WERI-Rb-1 (cell line): ENCODE measurements around the gene ASCL5.
A peak's percentile ranks its signal among the peaks of the same experiment; 100 is the strongest.

Experiments
- DNase-seq: peaks from one replicate; pipeline ENCODE4 v3.0.0-alpha.2; 2020
- H3K27ac ChIP-seq: fragments of 250-450 bp; sonication (Bioruptor Pico); 2 replicates; pipeline ENCODE4 v1.5.1; 2020; ENCODE audit warnings: mild to moderate bottlenecking, moderate library complexity
- H3K27me3 ChIP-seq: fragments of 250-450 bp; sonication (Bioruptor Pico); 2 replicates; pipeline ENCODE4 v1.5.1; 2021; ENCODE audit warnings: mild to moderate bottlenecking, low read depth, moderate library complexity; ENCODE audit not compliant: insufficient read depth, severe bottlenecking
- H3K36me3 ChIP-seq: fragments of 250-450 bp; sonication (Bioruptor Pico); 2 replicates; pipeline ENCODE4 v1.5.1; 2020; ENCODE audit warnings: mild to moderate bottlenecking, moderate library complexity
- H3K4me3 ChIP-seq: 2 replicates; pipeline ENCODE4 v1.5.1; 2011; ENCODE audit warnings: low read depth, mild to moderate bottlenecking, control low read depth, low read length
- H3K9me3 ChIP-seq: fragments of 250-450 bp; sonication (Bioruptor Pico); 2 replicates; pipeline ENCODE4 v1.5.1; 2021; ENCODE audit warnings: mild to moderate bottlenecking, moderate library complexity; ENCODE audit not compliant: severe bottlenecking
- TF ChIP-seq, protein P1 (sequence below): IDR thresholded peaks from 2 replicates; pipeline ENCODE4 v1.5.1; 2011; ENCODE audit warnings: low read depth, mild to moderate bottlenecking, control low read depth, inconsistent platforms, low read length

Gene ASCL5

DNA sequence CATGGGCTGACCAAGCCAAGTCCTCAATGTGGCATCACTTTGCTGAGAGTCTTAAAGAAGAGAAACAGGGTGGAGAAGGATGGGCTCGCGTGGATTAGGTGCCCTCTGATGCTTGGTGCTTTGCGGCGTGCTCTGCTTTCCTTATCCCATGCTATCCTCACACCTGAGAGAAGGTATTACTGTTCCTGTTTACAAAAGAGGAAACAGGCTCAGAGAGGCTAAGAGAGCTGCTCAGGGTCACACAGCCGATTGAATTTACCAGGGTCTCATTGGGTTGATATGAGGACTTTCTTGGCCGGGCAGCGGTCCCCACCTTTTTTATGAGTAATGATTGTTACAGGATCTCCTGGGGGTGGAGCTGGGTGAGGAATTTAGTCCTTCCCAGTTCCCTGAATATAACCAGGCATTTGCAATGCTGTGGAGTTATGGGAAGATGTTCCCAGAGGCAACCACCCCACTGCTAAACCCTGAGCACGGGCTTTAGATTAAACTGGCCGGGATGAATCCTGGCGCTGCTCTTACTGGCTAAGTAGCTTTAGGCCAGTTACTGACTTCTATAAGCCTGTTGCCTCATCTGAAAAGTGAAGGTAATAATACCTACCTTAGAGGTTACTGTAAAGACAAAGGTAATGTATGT lies 4.5 kb downstream of the ASCL5 start:
- H3K9me3 ChIP-seq, result no peaks in the 10 kb centered on the region
- no peaks in the 10 kb centered on the region for H3K36me3 ChIP-seq
- TF ChIP-seq, protein P1, sequence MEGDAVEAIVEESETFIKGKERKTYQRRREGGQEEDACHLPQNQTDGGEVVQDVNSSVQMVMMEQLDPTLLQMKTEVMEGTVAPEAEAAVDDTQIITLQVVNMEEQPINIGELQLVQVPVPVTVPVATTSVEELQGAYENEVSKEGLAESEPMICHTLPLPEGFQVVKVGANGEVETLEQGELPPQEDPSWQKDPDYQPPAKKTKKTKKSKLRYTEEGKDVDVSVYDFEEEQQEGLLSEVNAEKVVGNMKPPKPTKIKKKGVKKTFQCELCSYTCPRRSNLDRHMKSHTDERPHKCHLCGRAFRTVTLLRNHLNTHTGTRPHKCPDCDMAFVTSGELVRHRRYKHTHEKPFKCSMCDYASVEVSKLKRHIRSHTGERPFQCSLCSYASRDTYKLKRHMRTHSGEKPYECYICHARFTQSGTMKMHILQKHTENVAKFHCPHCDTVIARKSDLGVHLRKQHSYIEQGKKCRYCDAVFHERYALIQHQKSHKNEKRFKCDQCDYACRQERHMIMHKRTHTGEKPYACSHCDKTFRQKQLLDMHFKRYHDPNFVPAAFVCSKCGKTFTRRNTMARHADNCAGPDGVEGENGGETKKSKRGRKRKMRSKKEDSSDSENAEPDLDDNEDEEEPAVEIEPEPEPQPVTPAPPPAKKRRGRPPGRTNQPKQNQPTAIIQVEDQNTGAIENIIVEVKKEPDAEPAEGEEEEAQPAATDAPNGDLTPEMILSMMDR, result no peak
- H3K27ac ChIP-seq, result no peak overlapping the region
- DNase-seq, result peak; percentile 93
- H3K27me3 ChIP-seq, result no peaks in the 10 kb centered on the region
- H3K4me3 ChIP-seq, result no peak overlapping the region

DNA sequence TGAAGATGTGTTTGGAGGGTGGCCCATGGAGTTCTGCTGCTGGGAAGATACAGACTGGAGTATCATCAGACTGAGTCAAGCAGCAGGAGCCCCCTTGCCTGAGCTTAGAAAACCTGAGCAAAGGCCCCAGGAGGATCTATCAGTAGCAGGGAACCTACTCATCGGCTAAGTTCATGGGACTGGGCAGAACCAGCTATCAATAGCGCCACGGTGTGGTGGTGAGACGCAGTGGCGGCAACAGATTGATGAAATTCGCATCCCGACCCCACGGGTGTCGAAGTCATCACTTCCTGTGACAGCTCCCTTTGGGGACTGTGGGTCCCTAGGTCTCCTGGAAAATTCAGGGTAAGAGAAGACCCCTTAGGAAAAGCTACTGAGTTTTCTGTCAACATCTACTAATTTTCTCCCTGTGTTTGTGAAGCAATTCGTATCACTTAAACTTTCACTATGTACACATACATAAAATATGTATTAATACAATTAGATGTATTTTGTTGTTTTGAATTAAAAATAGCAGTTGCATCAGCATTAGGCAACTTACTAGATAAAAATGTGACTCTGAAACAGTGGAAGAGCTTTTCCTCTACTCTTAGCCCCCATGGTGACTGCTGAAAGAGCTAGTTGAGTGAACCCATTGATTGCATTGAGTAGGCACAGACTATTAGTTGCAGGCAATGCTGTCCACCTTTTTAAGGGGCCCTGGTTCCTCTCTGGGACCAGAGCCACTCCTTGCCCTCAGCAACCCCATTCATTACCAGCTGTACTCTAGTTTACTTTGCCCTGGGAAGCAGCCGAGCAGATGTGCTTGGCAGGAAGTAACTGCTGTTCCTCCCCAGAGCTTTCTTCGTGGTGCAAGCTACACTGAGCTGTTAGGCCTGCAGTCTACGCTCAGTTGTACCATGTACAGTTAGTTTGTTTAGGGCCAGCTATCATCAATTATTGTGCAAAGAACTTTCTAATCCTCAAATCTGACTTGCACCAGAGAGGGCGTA lies 7.5 kb downstream of the ASCL5 start:
- no peaks in the 10 kb centered on the region for H3K9me3 ChIP-seq
- no peaks in the 10 kb centered on the region for H3K36me3 ChIP-seq
- peak; percentile 91 for DNase-seq
- no peak overlapping the region for H3K4me3 ChIP-seq
- H3K27me3 ChIP-seq, result no peaks in the 10 kb centered on the region
- H3K27ac ChIP-seq, result no peak overlapping the region
- TF ChIP-seq, protein P1, result peak; percentile 100

DNA sequence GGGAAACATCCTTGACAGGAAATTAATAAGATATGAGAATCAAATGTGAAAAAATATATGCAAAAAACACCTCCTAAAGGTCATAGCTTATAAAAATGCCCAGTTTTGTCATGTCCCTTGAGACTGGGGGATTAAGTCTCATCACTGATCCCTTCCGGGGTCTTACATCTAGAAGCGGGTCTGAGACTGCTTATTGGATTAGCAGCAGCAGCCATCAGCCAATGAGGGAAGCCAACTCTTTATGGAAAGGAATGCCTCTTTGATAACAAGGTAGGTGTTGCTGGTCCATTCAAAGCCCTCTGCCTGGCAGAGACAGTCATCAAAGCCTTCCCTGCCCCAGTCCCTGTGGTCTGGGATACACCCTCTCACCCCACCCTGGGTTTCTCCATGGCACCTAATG lies 10.9 kb downstream of the ASCL5 start:
- no peaks in the 10 kb centered on the region for H3K9me3 ChIP-seq
- no peaks in the 10 kb centered on the region for H3K27me3 ChIP-seq
- no peak overlapping the region for H3K27ac ChIP-seq
- TF ChIP-seq, protein P1, result no peak
- H3K36me3 ChIP-seq, result no peaks in the 10 kb centered on the region
- H3K4me3 ChIP-seq, result no peak overlapping the region
- peak; percentile 84 for DNase-seq

DNA sequence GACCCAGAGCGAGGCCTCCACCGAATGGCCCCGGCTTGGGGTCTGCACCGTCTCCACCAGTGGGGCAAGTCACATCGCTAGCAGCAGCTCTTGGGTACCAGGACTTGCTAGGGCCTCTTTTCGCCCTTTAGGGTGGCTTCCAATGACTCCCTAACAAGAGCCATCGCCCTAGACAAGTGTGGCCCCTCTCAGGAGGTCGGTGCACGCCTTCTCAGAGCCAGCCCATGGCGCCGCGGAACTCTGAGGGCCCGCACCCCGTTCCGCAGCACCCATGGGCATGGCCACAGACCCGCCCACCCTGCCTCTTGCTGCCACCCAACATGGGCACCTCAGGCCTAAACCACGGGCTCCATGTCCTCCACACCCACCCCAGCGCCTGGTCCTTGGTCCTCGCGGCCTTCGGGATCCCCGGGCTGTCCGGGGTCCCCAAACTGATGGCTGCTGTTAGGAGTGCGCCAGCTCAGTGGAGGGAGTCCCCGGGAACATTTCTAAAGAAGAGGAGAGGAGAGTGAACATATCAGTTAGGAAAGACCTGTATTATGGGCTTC lies 11.5 kb downstream of the ASCL5 start:
- no peak overlapping the region for H3K27ac ChIP-seq
- H3K9me3 ChIP-seq, result no peaks in the 10 kb centered on the region
- no peaks in the 10 kb centered on the region for H3K36me3 ChIP-seq
- no peak for DNase-seq
- H3K27me3 ChIP-seq, result no peaks in the 10 kb centered on the region
- no peak overlapping the region for H3K4me3 ChIP-seq
- TF ChIP-seq, protein P1, result 0 out of 2 replicates have a peak, but pooled peaks have one; percentile 2

DNA sequence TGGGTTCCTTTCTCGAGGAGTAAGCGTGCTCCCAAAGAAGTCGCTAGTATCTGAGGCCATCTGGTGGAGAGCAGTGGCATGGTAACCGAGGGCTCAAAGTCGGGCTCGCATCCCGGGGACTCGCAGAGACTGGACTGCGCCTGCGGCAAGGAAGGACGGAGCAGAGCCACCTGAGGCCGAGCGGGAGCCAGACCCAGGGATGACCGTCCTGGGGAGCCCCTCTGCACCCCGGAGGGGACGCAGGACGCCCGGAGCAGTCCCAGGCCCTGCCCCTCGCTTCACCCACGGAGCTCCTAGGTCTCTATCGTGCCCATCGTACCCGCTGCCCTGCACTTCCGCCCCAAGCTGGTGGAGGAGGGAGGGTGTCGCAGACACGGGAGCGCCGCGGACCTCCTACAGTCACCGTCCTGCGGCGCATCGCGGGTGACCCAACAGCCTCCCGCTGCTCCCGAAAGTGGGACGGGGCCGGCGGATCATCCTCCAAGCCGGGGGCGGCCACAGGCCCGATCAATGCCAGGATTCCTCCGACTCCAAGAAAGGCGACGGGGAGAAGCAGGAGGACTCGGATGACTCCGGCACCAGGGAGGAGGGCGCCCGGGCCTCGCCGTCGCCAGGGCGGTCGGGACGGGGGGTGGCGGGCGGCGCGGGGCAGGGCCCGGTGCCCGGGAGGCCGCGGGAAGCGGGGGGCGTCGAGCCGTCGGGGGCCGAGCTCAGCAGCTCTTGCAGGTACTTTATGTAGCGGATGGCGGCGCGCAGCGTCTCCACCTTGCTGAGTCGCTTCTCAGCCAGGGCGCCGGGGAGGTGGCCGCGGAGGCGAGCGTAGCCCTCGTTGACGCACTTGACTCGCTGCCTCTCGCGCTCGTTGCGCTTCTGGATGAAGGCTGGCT lies 12.5 kb downstream of the ASCL5 start:
- Histone ChIP-seq H3K4me3 (peak overlapping the region; percentile 60), H3K27ac (peak overlapping the region; percentile 69), H3K27me3 (no peaks in the 10 kb centered on the region)

More for the DNA sequence above, 12.5 kb downstream of the ASCL5 start:
- Histone ChIP-seq H3K36me3 (no peaks in the 10 kb centered on the region), H3K9me3 (no peaks in the 10 kb centered on the region)
- TF ChIP-seq, protein P1, result peak; percentile 99
- peak; percentile 100 for DNase-seq
